CD8-positive, alpha-beta memory T cell (primary cell): ENCODE measurements around the gene CLTB. TPM values are rescaled to one million over a fixed set of nuclear protein-coding genes. Genes with fewer than 3 reads are reported as not detected.
A peak's percentile ranks its signal among the peaks of the same experiment; 100 is the strongest.

Experiments used
- CTCF ChIA-PET: fragments of 350-600 bp; sonication (Branson Sonifier 250); formaldehyde crosslinking; loops from one replicate; lab custom pipeline; 2021; ENCODE audit warnings: antibody characterized with exemption; lab: Charles Lee
- POLR2A ChIA-PET: fragments of 350-600 bp; sonication (Branson Sonifier 250); formaldehyde crosslinking; loops from one replicate; lab custom pipeline; 2021; ENCODE audit warnings: antibody characterized with exemption; lab: Charles Lee
- DNase-seq, 5 donors: peaks; one replicate each; pipeline versions ENCODE4 v3.0.0 to v3.0.0-alpha.2; 2020 to 2022; ENCODE audit warnings: mixed read lengths in 1 of 5
- H3K27ac ChIP-seq: one replicate; pipeline ENCODE4 v1.7.0; 2013; ENCODE audit warnings: low read depth, mild to moderate bottlenecking, low read length, moderate library complexity
- H3K27me3 ChIP-seq: 2 replicates; pipeline ENCODE4 v1.7.0; 2013; ENCODE audit warnings: low read length, mild to moderate bottlenecking; ENCODE audit not compliant: insufficient read depth, poor library complexity, severe bottlenecking
- H3K36me3 ChIP-seq: 2 replicates; pipeline ENCODE4 v1.7.0; 2013; ENCODE audit warnings: mild to moderate bottlenecking, low read length, moderate library complexity; ENCODE audit not compliant: insufficient read depth
- H3K4me1 ChIP-seq: 2 replicates; pipeline ENCODE4 v1.7.0; 2013; ENCODE audit warnings: mild to moderate bottlenecking, low read length, moderate library complexity; ENCODE audit not compliant: insufficient read depth
- H3K4me3 ChIP-seq: 2 replicates; pipeline ENCODE4 v1.7.0; 2013; ENCODE audit warnings: mild to moderate bottlenecking, low read length
- H3K9me3 ChIP-seq: 2 replicates; pipeline ENCODE4 v1.7.0; 2013; ENCODE audit warnings: mild to moderate bottlenecking, low read length
- H3K27ac Mint-ChIP-seq, 8 donors: one replicate each; pipeline ENCODE4 v1.8.0; 2020 to 2021; ENCODE audit warnings: mixed read lengths in 8 of 8, mild to moderate bottlenecking in 6 of 8, inconsistent platforms in 3 of 8, moderate library complexity in 3 of 8
- H3K27me3 Mint-ChIP-seq, 2 donors: one replicate each; pipeline ENCODE4 v1.8.0; 2020 to 2021; ENCODE audit warnings: mixed read lengths in 2 of 2, mild to moderate bottlenecking in 1 of 2, moderate library complexity in 1 of 2
- H3K36me3 Mint-ChIP-seq, 3 donors: one replicate each; pipeline ENCODE4 v1.8.0; 2020 to 2021; ENCODE audit warnings: mixed read lengths in 3 of 3, inconsistent platforms in 1 of 3, mild to moderate bottlenecking in 1 of 3
- H3K4me1 Mint-ChIP-seq, 3 donors: one replicate each; pipeline ENCODE4 v1.8.0; 2020 to 2021; ENCODE audit warnings: mixed read lengths in 3 of 3, inconsistent platforms in 1 of 3, mild to moderate bottlenecking in 1 of 3
- H3K4me3 Mint-ChIP-seq, 7 donors: one replicate each; pipeline ENCODE4 v1.8.0; 2020 to 2021; ENCODE audit warnings: mixed read lengths in 7 of 7, mild to moderate bottlenecking in 6 of 7, moderate library complexity in 4 of 7, inconsistent platforms in 2 of 7
- H3K9me3 Mint-ChIP-seq, 5 donors: one replicate each; pipeline ENCODE4 v1.8.0; 2020 to 2022; ENCODE audit warnings: mixed read lengths in 5 of 5, mild to moderate bottlenecking in 3 of 5, moderate library complexity in 2 of 5, inconsistent platforms in 1 of 5
- polyA plus RNA-seq: library from polyadenylated mRNA; unstranded; fragments of 300-500 nt; fragmentation: Illumina TruSeq; gene quantifications from one replicate; pipeline ENCODE4 v1.2.3, GENCODE V29; 2021
- total RNA-seq, 2 experiments: library from RNA; stranded (reverse); gene quantifications; one replicate each; pipeline ENCODE4 v1.2.3, GENCODE V29; 2021

The CLTB gene
- total and polyA plus RNA-seq, 3 experiments from 2014 or later = 62.0 to 96.3 (median 66.4) TPM

DNA sequence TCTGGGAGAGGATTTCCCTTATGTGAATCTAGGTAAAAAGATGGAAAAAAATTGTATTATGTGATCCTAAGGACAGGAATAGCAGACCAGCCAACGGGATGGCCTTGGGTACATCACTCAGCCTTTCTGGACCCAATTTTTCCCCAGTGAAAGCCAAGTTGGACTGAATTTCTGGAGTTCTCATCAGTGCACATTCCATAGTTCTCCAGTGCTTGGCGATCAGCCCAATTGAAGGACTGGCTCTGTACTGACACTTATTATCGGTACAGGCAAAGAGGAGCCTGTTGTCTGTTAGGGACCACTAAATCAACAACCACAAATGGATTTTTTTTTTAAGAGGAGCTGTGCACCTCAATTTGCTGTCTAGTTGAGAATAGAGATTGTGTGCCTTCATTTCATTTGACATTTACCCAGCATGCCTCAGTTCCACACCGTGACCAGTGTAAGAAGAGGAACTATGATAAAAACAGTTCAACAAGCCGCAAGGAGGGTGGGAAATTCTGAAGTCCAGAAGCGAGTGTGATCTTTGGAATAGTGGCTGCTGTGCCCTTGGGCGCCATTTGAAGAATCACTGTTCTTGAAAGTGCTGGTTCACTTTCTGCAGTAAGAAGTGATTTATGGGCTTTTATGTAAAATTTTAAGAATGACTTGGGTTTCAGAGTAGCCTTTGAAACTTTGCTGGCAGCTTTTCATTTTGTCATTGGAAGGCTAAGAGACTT is 43.1 kb downstream of the CLTB start:
- Histone ChIP-seq H3K27ac (no peak overlapping the region), H3K9me3 (no peaks in the 10 kb centered on the region), H3K4me3 (no peak overlapping the region), H3K4me1 (no peaks in the 10 kb centered on the region), H3K27me3 (no peaks in the 10 kb centered on the region), H3K36me3 (no peaks in the 10 kb centered on the region)
- Mint-ChIP-seq H3K4me1 (no peaks in the 10 kb centered on the region), H3K36me3 (peaks cover 0 to 31% (median 0%) of the 10 kb centered on the region in 3 donors), H3K4me3 (no peak overlapping the region), H3K27ac (peak overlapping the region in 1 of 8 donors; percentile 64), H3K9me3 (no peaks in the 10 kb centered on the region), H3K27me3 (no peaks in the 10 kb centered on the region)
- peak in 1 of 5 donors; percentile 8 for DNase-seq
- ChIA-PET CTCF (no interaction called here), POLR2A (no interaction called here)

DNA sequence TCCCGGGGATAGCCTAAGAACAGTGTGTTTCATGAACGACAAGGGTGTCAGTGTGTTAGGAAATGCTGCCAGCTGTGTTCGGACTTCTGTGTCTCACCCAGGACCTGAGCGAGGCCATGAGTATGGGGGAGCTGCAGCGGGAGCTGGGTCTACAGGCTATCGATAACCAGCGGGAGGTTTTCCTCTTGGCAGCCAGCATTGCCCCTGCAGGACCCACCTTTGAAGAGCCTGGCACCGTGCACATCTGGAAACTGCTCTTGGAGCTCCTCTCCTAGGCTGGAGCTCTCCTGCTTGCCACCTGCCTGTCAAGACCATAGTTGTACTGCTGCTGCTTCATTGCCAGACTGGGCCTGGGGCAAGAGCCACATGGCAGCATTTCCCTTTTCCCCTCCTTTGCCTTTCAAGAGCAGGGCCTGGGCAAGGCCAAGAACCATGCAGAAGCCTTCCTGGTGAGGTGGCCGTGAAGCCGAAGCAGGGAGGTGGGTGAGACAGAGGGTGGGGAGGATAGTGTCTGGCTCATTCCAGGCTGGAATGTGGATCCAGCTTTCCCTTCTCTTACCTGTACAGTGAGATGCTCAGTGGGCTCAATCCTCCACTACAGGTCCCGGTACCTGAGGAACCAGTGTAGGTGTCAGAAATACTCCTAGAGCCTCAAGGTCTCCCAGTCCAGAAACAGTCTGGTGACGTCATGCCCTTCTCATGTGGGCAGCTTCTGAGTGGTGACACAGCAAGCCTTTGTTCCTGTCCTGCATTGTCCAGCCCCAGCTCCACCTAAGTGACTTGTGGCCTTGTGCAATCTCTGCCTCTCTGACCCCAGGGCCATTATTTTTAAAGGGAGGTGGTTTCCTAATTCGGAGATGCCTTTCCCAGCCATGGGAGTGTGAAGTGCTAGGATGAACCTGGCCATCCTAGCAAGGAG is 44.5 kb downstream of the CLTB start:
- Histone ChIP-seq H3K27ac (no peak overlapping the region), H3K4me3 (no peak overlapping the region), H3K9me3 (no peaks in the 10 kb centered on the region), H3K36me3 (no peaks in the 10 kb centered on the region), H3K4me1 (no peaks in the 10 kb centered on the region), H3K27me3 (no peaks in the 10 kb centered on the region)
- peaks cover 0 to 41% (median 9%) of the 10 kb centered on the region in 3 donors for H3K36me3 Mint-ChIP-seq
- H3K4me1 Mint-ChIP-seq = peaks cover 5 to 12% (median 9%) of the 10 kb centered on the region in 3 donors
- CTCF ChIA-PET = interaction anchor here (1.6 kb wide), 1 partner anchor 8 kb away, joined by 4 read pairs; no protein-coding TSS in a partner anchor
- peak overlapping the region in 1 of 8 donors; percentile 66 for H3K27ac Mint-ChIP-seq
- no peaks in the 10 kb centered on the region for H3K27me3 Mint-ChIP-seq
- H3K4me3 Mint-ChIP-seq = no peak overlapping the region
- H3K9me3 Mint-ChIP-seq = no peaks in the 10 kb centered on the region
- peak in 1 of 5 donors; percentile 34 for DNase-seq
- POLR2A ChIA-PET = no interaction called here

DNA sequence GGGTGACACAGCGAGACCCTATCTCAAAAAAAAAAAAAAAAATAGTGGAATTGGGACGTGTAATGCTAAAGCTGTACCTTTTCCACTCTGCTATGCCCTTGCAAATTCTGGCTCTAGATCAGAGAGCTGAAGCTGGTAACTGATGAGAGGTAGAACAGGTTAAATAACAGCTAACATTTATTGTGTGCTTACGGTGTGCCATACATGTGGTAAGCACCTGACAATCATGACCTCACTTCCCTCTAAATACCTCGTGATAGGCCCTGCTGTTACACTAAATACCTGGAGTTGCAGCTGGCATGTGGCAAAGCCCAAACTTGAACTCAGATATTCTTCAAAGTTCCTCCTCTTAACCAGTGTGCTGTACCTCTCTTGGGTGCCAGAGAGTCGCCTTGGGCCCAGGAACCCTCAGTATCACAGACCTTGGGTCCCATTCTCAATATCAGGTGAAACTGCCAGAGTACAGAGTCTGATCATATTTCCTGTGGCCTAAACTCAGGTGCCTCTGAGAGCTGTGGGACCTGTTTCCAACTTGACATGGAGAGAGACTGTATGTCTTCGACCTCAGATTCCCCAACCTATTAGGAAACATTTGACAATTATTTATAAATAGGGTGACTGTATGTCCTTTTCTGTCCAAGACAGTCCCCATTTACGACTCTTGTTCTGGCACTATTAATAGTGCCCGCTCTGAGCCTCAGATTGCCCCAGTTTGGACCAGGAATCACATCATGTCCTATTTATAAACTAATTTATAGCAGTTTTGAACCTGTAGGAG is 46.2 kb downstream of the CLTB start:
- POLR2A ChIA-PET = interaction anchor here (0.6 kb wide), 1 partner anchor 46 kb away, joined by 3 read pairs; no protein-coding TSS in a partner anchor
- Mint-ChIP-seq H3K27ac (peak overlapping the region in 1 of 8 donors; percentile 38), H3K27me3 (no peaks in the 10 kb centered on the region), H3K36me3 (peaks cover 0 to 41% (median 9%) of the 10 kb centered on the region in 3 donors), H3K4me1 (peaks cover 8 to 16% (median 14%) of the 10 kb centered on the region in 3 donors), H3K4me3 (peak overlapping the region in 1 of 7 donors; percentile 58), H3K9me3 (no peaks in the 10 kb centered on the region)
- Histone ChIP-seq H3K4me1 (no peaks in the 10 kb centered on the region), H3K36me3 (no peaks in the 10 kb centered on the region), H3K27me3 (no peaks in the 10 kb centered on the region), H3K4me3 (no peak overlapping the region), H3K9me3 (no peaks in the 10 kb centered on the region), H3K27ac (no peak overlapping the region)
- DNase-seq = peak in 1 of 5 donors; percentile 1
- CTCF ChIA-PET = interaction anchor here (1.6 kb wide), 1 partner anchor 9 kb away, joined by 4 read pairs; no protein-coding TSS in a partner anchor

DNA sequence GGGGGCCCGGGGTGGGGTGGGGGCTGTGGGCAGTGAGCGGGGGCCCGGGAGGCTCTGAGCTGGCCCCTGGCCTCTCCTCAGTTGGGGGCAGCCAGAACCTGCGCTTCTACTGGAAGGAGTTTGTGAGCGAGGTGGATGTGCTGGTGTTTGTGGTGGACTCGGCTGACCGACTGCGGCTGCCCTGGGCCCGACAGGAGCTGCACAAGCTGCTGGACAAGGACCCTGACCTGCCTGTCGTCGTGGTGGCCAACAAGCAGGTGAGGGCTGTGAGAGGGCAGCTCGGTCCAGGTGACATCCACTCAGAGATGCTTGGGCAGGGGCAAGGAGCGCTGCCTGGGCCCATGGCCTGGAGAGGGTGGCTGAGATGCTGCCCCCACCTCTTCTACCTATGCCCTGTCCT is 47.6 kb downstream of the CLTB start:
- ChIA-PET CTCF (interaction anchor here (1.5 to 1.8 kb wide), 2 partner anchors 8 to 12 kb away, joined by 3 read pairs; no protein-coding TSS in a partner anchor), POLR2A (no interaction called here)
- H3K4me1 Mint-ChIP-seq = peaks cover 11 to 22% (median 16%) of the 10 kb centered on the region in 3 donors
- Histone ChIP-seq H3K27ac (no peak overlapping the region), H3K27me3 (no peaks in the 10 kb centered on the region), H3K9me3 (no peaks in the 10 kb centered on the region), H3K4me1 (peaks cover 5% of the 10 kb centered on the region), H3K4me3 (no peak overlapping the region), H3K36me3 (no peaks in the 10 kb centered on the region)
- peak in 1 of 5 donors; percentile 33 for DNase-seq
- peak overlapping the region in 2 of 7 donors; percentile 16 to 48 for H3K4me3 Mint-ChIP-seq
- H3K36me3 Mint-ChIP-seq = peaks cover 0 to 41% (median 9%) of the 10 kb centered on the region in 3 donors
- H3K9me3 Mint-ChIP-seq = no peaks in the 10 kb centered on the region
- H3K27me3 Mint-ChIP-seq = no peaks in the 10 kb centered on the region
- H3K27ac Mint-ChIP-seq = no peak overlapping the region

DNA sequence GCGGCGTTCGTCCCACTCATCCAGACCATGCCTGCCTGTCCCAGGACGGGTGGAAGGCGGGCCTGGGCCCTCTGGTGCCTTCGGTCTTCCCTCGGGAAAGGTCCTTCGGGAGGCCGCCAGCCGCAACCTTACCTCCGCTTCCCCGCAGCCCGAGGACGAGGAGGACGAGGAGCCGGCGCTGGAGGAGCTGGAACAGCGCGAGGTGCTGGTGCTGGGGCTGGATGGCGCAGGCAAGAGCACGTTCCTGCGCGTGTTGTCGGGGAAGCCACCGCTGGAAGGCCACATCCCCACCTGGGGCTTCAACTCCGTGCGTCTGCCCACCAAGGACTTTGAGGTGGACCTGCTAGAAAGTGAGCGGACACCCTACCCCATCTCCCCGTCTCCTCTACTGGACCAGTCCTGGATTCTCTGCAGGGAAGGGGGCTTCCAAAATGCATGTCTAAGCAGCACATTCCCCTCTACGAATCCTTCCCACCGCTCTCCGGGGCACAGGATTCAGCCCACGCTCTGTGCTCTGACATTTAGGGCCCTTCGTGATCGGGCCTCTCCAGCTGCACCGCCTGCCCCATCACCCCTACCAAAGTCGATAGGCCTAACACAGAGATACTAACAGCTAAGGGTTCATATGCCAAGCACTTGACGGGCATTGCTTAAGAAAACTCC is 50.0 kb downstream of the CLTB start:
- no peaks in the 10 kb centered on the region for H3K27me3 Mint-ChIP-seq
- Histone ChIP-seq H3K36me3 (no peaks in the 10 kb centered on the region), H3K27me3 (no peaks in the 10 kb centered on the region), H3K9me3 (no peaks in the 10 kb centered on the region), H3K4me3 (no peak overlapping the region), H3K4me1 (peaks cover 15% of the 10 kb centered on the region), H3K27ac (no peak overlapping the region)
- peaks cover 0 to 33% (median 9%) of the 10 kb centered on the region in 3 donors for H3K36me3 Mint-ChIP-seq
- CTCF ChIA-PET = no interaction called here
- H3K27ac Mint-ChIP-seq = peak overlapping the region in 5 of 8 donors; percentile 42 to 90 (median 77)
- POLR2A ChIA-PET = interaction anchor here (1.6 kb wide), 1 partner anchor 171 kb away, joined by 4 read pairs; the partner anchor contains the start of gene RNF44
- DNase-seq = no peak
- H3K4me3 Mint-ChIP-seq = peak overlapping the region; percentile 64 to 92 (median 83)
- peaks cover 19 to 35% (median 29%) of the 10 kb centered on the region in 3 donors for H3K4me1 Mint-ChIP-seq
- H3K9me3 Mint-ChIP-seq = no peaks in the 10 kb centered on the region

DNA sequence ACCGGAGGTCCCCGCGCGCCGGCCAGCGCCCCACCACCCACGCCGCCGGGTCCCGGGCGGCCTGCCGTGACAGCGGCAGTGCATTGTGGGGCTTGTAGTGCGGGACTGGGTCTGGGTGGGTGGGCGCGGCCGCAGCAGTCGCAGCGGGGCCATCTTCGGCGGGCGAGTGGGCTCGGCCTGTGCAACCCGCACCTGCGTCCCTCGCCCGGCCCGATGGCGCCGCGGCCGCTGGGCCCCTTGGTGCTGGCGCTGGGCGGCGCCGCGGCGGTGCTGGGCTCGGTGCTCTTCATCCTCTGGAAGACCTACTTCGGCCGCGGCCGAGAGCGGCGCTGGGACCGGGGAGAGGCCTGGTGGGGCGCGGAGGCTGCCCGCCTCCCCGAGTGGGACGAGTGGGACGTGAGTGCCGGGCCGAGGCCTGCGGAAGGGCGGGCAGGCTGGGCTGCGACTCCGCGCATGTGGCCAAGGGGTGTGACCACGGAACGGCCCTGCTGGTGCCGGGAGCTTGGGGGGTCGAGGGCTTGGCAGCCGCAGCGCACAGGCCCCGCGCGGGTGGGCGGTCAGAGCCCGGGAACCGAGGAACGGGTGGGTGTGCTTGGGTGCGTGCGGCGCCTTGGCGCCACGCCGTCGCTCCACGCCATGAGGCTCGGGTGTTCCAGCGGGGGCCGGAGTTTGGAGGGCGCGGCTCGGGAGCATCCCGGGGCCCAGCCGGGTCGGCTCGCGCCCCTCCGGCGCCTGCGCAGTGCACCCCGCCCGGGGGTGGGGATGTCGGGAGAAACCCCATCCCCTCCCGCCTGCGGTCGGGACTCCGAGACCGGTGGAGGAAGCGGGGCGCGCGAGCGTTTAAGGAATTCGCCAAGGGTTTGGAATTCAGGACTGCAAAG is 50.7 kb downstream of the CLTB start, which contains the start of gene ARL10:
Gene ARL10, plus strand, starts transcription at position 137 of the 881 bp plus-strand sequence. Its CDS starts 77 bp downstream, at position 214.
- H3K4me3 Mint-ChIP-seq = peak within 1 kb of the TSS; percentile 74 to 86 (median 83)
- peaks cover 15% of the 10 kb centered on the region for H3K4me1 ChIP-seq
- peak; percentile 40 to 67 (median 44) for DNase-seq
- H3K9me3 ChIP-seq = no peaks in the 10 kb centered on the region
- ChIA-PET POLR2A (interaction anchor here (1.6 kb wide), 1 partner anchor 172 kb away, joined by 4 read pairs; the partner anchor contains the start of gene RNF44), CTCF (no interaction called here)
- no peaks in the 10 kb centered on the region for H3K9me3 Mint-ChIP-seq
- H3K4me1 Mint-ChIP-seq = peaks cover 19 to 41% (median 33%) of the 10 kb centered on the region in 3 donors
- H3K27ac Mint-ChIP-seq = peak within 1 kb of the TSS in 6 of 8 donors; percentile 70 to 96 (median 76)
- peak within 1 kb of the TSS; percentile 11 for H3K27ac ChIP-seq
- peak within 1 kb of the TSS; percentile 78 for H3K4me3 ChIP-seq
- H3K27me3 Mint-ChIP-seq = no peaks in the 10 kb centered on the region
- H3K36me3 ChIP-seq = no peaks in the 10 kb centered on the region
- peaks cover 0 to 33% (median 9%) of the 10 kb centered on the region in 3 donors for H3K36me3 Mint-ChIP-seq
- H3K27me3 ChIP-seq = no peaks in the 10 kb centered on the region
